M059J (cell line): ENCODE data around the gene SLCO1C1. TPM values are rescaled to one million over a fixed set of nuclear protein-coding genes. Genes with fewer than 3 reads are reported as not detected.

Experiments used
- DNase-seq: peaks from one replicate; pipeline ENCODE4 v3.0.0-alpha.2; 2012; ENCODE audit warnings: low read depth
- total RNA-seq: library from RNA; depleted of rRNA; stranded (reverse); fragments of >200 nt; shearing (Covaris generic); gene quantifications from 2 replicates; pipeline ENCODE4 v1.2.3, GENCODE V29; 2014; rRNA removed

SLCO1C1 gene
- total RNA-seq, 1 experiment from 2014 or later, result not detected

DNA sequence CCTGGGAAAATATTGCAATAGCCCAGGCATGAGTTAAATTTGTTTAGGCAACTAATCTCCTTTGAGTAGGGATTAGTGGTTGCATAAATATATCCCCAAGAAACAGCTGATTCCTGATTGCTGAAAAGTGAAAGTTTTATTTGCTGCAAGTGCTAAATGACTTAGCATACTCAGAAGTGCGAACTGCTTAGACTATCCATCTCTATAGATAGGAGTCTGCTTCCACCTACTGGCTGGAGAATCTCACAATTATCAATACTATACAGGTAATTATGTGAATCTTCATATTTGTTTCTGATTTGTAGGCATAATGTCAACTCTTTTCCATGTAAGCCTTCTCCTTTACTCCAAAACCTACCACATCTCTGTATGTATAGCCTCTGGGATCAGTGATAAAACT is 103.4 kb downstream of the SLCO1C1 start:
- DNase-seq, result peak; percentile 36

DNA sequence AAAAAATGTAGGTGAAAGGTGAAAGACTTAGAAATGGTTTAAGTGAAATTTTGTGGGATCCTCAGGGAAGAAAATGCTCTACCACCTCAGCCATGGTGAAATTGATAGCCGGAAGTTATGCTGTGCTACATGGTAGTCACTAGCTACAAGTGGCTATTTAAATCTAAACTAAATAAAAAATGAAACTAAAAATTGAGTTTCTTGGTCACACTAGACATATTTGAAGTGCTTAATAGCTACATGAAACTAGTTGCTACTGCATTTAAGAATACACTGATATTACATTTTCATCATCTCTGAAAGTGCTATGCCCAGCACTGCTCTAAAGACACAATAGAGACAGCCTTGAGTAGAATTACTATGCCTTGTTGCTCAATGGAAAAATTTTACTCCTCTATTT is 105.0 kb downstream of the SLCO1C1 start:
- peak; percentile 36 for DNase-seq

GRCh38 chr12:20801035-20801434 is 105.9 kb downstream of the SLCO1C1 start:
- no peak for DNase-seq

Other genes with a start within 250 kb of the SLCO1C1 start
- 9.3 and 18.1 TPM in 2 replicates for gene SLCO1B3, start 115.4 kb downstream of the SLCO1C1 start, total RNA-seq